ENCODE measurements around the gene IL26. TPM values are rescaled to one million over a fixed set of nuclear protein-coding genes. Genes with fewer than 3 reads are reported as not detected.
"Not testable (repeated sequence)": the region's sequence is repeated elsewhere in the genome, so short reads cannot be mapped to it uniquely, and the experiment has no call there.

The IL26 gene
- total RNA-seq, 1 donor from 2014 or later = not detected

DNA sequence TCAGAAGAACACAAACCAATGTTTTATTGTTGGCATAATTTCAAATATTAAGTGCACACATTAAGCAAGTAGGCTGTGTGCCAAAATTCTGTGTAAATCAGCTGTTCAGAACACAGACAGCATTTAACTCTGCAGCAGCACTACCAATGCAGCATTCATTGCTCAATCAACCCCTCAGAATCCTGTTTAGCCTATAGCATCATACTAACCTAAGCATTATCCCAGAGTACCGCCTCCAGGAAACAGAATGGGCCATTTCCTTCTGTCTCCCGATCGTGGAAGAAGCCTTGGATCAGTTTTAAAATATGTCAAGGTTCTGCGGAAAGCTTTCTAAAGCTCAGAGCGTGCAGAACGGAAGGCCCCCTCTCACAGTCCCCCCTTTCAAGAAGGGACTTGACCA is 3.3 kb downstream of the IL26 start:
- TF ChIP-seq CTCF (IDR thresholded peaks at IDR 0.05) = no peak
- DNase-seq (no peak), ATAC-seq (ENCODE audit: low read depth) (no peak)
- POLR2A ChIA-PET = no interaction called here
- intact Hi-C loops (cut with micrococcal nuclease) = loop anchor here (2.0 to 5.0 kb wide), 2 partner anchors 585 to 868 kb away; partner anchors contain the start of gene MDM2
- CTCF ChIA-PET = interaction anchor here (0.6 to 4.9 kb wide), 13 partner anchors 10 to 866 kb away, joined by 3 to 96 read pairs (median 4); no protein-coding TSS in a partner anchor
- Mint-ChIP-seq H3K4me3 (no peak overlapping the region), H3K27me3 (peaks cover 6% of the 10 kb centered on the region), H3K9me3 (no peaks in the 10 kb centered on the region), H3K4me1 (peaks cover 5% of the 10 kb centered on the region), H3K36me3 (ENCODE audit: low read depth) (no peaks in the 10 kb centered on the region), H3K27ac (no peak overlapping the region)

DNA sequence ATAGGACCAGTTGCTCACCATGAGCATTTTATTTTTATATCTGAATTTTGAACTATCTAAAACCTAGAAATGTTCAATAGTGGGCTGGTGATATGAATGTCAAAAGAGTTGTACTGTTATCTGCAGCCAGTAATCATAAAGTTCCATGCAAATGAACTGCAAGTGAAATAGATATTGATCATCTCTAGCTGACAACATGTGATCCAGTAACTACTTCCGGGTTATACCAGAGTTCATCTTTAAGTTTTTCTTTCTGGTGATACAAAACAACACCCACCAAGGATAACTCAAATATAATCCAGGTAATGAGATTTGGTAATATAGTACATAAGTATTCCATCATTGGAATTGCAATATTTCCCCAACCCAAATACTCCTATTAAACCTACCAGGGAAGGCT is 4.1 kb downstream of the IL26 start:
- no peak for TF ChIP-seq CTCF (IDR thresholded peaks at IDR 0.05)
- CTCF ChIA-PET = interaction anchor here (4.9 kb wide), 1 partner anchor 95 kb away, joined by 96 read pairs; no protein-coding TSS in a partner anchor
- no peak for ATAC-seq (ENCODE audit: low read depth)
- intact Hi-C loops (cut with micrococcal nuclease) = loop anchor here (5.0 kb wide), 1 partner anchor 586 kb away; the partner anchor contains the start of gene MDM2
- peaks cover 5% of the 10 kb centered on the region for H3K4me1 Mint-ChIP-seq
- no peak for DNase-seq
- peaks cover 6% of the 10 kb centered on the region for H3K27me3 Mint-ChIP-seq
- no peaks in the 10 kb centered on the region for H3K36me3 Mint-ChIP-seq (ENCODE audit: low read depth)
- H3K27ac Mint-ChIP-seq = no peak overlapping the region
- no peak overlapping the region for H3K4me3 Mint-ChIP-seq
- POLR2A ChIA-PET = interaction anchor here (0.6 kb wide), 1 partner anchor 45 kb away, joined by 5 read pairs; no protein-coding TSS in a partner anchor
- H3K9me3 Mint-ChIP-seq = no peaks in the 10 kb centered on the region

GRCh38 chr12:68210875-68211274 is 14.7 kb downstream of the IL26 start:
- intact Hi-C loops (cut with micrococcal nuclease) = no loop called here
- no peak for TF ChIP-seq CTCF (IDR thresholded peaks at IDR 0.05)
- Mint-ChIP-seq H3K36me3 (ENCODE audit: low read depth) (no peaks in the 10 kb centered on the region), H3K4me1 (no peaks in the 10 kb centered on the region), H3K27me3 (peaks cover 13% of the 10 kb centered on the region), H3K4me3 (no peak overlapping the region), H3K9me3 (no peaks in the 10 kb centered on the region), H3K27ac (no peak overlapping the region)
- CTCF ChIA-PET = no interaction called here
- ATAC-seq (ENCODE audit: low read depth) (no peak), DNase-seq (no peak)
- POLR2A ChIA-PET = no interaction called here

GRCh38 chr12:68209048-68209728 is 16.4 kb downstream of the IL26 start:
- H3K36me3 Mint-ChIP-seq (ENCODE audit: low read depth); intact Hi-C loops (cut with micrococcal nuclease); POLR2A ChIA-PET; H3K9me3 Mint-ChIP-seq; DNase-seq; ATAC-seq (ENCODE audit: low read depth); CTCF ChIA-PET; H3K27ac Mint-ChIP-seq; H3K4me3 Mint-ChIP-seq; H3K4me1 Mint-ChIP-seq: not testable (repeated sequence)
- H3K27me3 Mint-ChIP-seq = peaks cover 13% of the 10 kb centered on the region

DNA sequence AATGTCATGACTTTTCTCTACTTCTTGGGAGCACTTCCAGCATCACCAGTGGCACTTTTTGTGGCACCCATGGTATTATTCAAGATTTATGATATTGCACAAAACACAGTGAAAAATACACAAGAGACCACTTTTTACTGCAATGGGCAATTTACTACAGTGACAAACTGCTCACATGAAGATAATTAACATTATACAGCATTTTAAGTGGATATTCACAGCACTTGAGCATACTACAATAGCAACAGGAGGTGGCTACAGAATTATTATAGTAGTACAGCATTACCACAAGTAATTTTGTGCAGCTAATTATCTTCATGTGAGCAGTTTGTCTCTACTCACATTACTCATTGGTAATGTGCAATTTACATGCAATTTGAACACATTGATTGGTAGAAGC is 18.3 kb downstream of the IL26 start:
- Mint-ChIP-seq H3K4me1 (no peaks in the 10 kb centered on the region), H3K27me3 (peaks cover 11% of the 10 kb centered on the region), H3K9me3 (no peaks in the 10 kb centered on the region), H3K27ac (no peak overlapping the region), H3K36me3 (ENCODE audit: low read depth) (no peaks in the 10 kb centered on the region), H3K4me3 (no peak overlapping the region)
- intact Hi-C loops (cut with micrococcal nuclease) = no loop called here
- no peak for DNase-seq
- ATAC-seq (ENCODE audit: low read depth) = no peak
- TF ChIP-seq CTCF (IDR thresholded peaks at IDR 0.05) = no peak
- ChIA-PET CTCF (no interaction called here), POLR2A (no interaction called here)
